Fibroblast of mammary gland (primary cell): ENCODE data around the gene SCD5.

Source experiments
- DNase-seq: peaks from one replicate; pipeline ENCODE4 v3.0.0-alpha.2; 2010; ENCODE audit warnings: low read depth
- H3K4me3 ChIP-seq: 2 replicates; pipeline ENCODE4 v1.5.1; 2011; ENCODE audit warnings: low read depth, mild to moderate bottlenecking, low read length, moderate library complexity; ENCODE audit not compliant: control insufficient read depth
- TF ChIP-seq, protein P1 (sequence below): conservative IDR thresholded peaks from 2 replicates; pipeline ENCODE4 v1.5.1; 2011; ENCODE audit warnings: low read depth, low read length, inconsistent platforms; ENCODE audit not compliant: control insufficient read depth, insufficient read depth

SCD5 gene

GRCh38 chr4:82705928-82706300, 92.7 kb downstream of the SCD5 start:
- DNase-seq = peak; percentile 15
- TF ChIP-seq, protein P1, sequence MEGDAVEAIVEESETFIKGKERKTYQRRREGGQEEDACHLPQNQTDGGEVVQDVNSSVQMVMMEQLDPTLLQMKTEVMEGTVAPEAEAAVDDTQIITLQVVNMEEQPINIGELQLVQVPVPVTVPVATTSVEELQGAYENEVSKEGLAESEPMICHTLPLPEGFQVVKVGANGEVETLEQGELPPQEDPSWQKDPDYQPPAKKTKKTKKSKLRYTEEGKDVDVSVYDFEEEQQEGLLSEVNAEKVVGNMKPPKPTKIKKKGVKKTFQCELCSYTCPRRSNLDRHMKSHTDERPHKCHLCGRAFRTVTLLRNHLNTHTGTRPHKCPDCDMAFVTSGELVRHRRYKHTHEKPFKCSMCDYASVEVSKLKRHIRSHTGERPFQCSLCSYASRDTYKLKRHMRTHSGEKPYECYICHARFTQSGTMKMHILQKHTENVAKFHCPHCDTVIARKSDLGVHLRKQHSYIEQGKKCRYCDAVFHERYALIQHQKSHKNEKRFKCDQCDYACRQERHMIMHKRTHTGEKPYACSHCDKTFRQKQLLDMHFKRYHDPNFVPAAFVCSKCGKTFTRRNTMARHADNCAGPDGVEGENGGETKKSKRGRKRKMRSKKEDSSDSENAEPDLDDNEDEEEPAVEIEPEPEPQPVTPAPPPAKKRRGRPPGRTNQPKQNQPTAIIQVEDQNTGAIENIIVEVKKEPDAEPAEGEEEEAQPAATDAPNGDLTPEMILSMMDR = no peak

DNA sequence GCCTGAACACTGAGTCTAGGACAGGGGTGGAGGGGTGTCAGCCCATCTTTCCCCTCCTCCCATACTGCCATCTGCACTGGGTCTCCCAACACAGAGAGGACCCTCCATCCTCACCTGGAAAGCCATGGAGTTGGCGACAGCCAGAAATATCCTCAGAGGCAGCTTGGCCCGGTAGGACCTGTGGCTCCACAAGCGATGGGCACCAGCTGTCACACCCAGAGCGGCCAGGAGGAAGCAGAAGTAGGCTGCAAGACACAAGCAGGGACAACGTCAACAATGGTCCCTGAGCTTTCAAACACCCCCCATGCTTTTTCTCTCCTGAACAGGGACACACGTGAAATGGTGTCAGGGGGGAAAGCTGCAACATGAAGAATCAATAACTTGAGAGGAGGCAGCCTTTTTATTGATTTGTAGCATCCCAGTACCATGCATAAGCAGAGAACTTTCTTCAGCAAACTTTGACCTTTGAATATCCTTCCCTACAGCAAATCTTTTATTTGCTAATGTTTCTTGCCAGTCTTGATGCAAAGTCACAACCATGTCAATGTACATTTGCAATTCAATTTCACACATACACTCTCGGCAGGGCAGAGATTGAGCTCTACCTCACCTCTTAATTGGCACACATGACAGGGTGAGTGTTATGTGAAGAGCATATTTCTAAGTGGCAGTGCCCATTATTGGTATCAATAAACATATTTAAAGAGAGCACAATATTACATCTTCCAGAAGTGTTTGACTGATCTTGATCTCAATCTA, 93.2 kb downstream of the SCD5 start:
- DNase-seq = no peak
- no peak overlapping the region for H3K4me3 ChIP-seq
- TF ChIP-seq, protein P1 = no peak

More at GRCh38 chr4:82705928-82706300, 92.7 kb downstream of the SCD5 start:
- H3K4me3 ChIP-seq = no peak overlapping the region

DNA sequence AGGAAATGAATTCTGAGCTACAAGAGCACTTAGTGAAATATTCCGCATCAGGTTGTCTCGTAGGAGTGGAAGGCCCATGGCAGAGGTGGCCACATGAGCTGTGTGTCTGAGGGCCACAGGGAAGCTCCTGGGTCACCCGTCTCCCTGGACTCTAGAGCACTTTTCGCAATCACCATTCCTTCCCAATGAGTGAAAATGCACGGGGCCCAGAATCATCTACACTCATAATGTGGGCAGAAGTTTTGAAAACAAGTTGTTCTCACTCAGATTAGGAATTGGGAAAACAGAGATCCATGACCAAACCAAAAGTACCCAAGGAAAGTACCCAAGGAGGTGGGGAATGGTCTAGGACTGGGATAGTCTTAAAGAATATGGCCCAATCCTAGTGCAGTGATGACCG, 94.4 kb downstream of the SCD5 start:
- TF ChIP-seq, protein P1 = no peak
- H3K4me3 ChIP-seq = no peak overlapping the region
- peak; percentile 65 for DNase-seq

DNA sequence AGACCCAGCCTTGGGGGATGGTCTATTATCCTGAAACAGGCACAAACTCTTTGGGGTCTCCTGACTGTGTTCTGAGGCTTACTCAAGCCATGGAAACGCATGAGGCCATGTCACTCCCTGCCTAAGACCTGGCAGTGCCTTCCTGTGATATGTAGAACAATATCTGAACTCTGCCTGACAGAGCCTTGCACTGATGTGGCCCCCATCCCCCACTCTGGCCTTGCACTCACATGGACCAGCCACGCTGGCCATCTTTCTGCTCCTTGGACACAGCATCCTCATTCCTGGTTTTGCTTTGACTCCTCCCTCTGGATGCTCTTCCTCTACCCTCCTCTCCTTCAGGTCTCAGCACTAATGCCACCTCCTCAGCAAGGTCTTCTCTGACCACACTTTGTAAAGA, 100.2 kb downstream of the SCD5 start:
- TF ChIP-seq, protein P1 = no peak
- DNase-seq = no peak
- no peak overlapping the region for H3K4me3 ChIP-seq

DNA sequence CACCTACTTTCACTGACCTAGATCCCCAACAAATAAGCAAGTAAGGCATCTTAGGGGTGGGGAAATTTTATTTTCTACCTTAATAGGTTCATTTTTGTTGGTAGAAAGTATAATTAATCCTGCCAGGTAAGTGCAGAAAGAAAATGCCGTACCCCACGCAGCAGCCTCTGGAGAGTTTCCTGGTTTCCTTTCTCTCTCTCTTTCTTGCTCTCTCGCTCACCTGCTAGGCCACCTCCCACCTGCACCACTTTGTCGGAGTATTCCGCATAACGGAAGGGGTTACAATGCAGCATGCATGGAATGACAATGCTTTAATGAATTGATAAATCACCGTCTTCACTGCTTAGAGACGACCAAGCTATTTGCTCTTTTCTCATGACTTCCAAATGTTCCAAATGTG, 101.0 kb downstream of the SCD5 start:
- H3K4me3 ChIP-seq = no peak overlapping the region
- TF ChIP-seq, protein P1 = no peak
- DNase-seq = no peak

GRCh38 chr4:82696117-82696860, 102.3 kb downstream of the SCD5 start:
- TF ChIP-seq, protein P1 = no peak
- H3K4me3 ChIP-seq = no peak overlapping the region
- no peak for DNase-seq
